H1 (cell line): ENCODE data around the gene PLEKHH3. TPM values are rescaled to one million over a fixed set of nuclear protein-coding genes. Genes with fewer than 3 reads are reported as not detected.
"Not testable (repeated sequence)": the region's sequence is repeated elsewhere in the genome, so short reads cannot be mapped to it uniquely, and the experiment has no call there.

ENCODE experiments used
- CTCF ChIA-PET: fragments of 300-600 bp; sonication (Branson Sonifier 250); formaldehyde crosslinking; loops from one replicate; lab custom pipeline; 2021; ENCODE audit not compliant: partially characterized antibody; lab: Charles Lee
- POLR2A ChIA-PET: fragments of 300-600 bp; sonication (Branson Sonifier 250); formaldehyde crosslinking; loops from one replicate; lab custom pipeline; 2021; ENCODE audit warnings: inconsistent platforms; ENCODE audit not compliant: partially characterized antibody; lab: Charles Lee
- DNase-seq, 2 experiments: peaks; one replicate each; pipeline versions ENCODE4 v3.0.0 to v3.0.0-alpha.2; 2010 to 2022; ENCODE audit warnings: low spot score in 2 of 2, low read depth in 1 of 2, mixed read lengths in 1 of 2
- FAIRE-seq: peaks from 2 replicates; lab custom pipeline; 2011; peaks lifted over from hg19 to GRCh38; lab: Jason Lieb, UNC
- H2AFZ ChIP-seq: 2 replicates; pipeline ENCODE4 v1.8.1; 2012; ENCODE audit warnings: low read length, inconsistent platforms
- H2AK5ac ChIP-seq: 2 replicates; pipeline ENCODE4 v1.6.1; 2013; ENCODE audit warnings: low read depth, low read length
- H2BK120ac ChIP-seq: replicated peaks from 2 replicates; pipeline ENCODE3; 2013; ENCODE audit warnings: low read depth, low read length, inconsistent platforms
- H2BK12ac ChIP-seq: 2 replicates; pipeline ENCODE4 v1.6.1; 2013; ENCODE audit warnings: low read depth, low read length
- H2BK15ac ChIP-seq: 2 replicates; pipeline ENCODE4 v1.6.1; 2013; ENCODE audit warnings: low read length
- H2BK20ac ChIP-seq: 2 replicates; pipeline ENCODE4 v1.6.1; 2013; ENCODE audit warnings: low read length
- H2BK5ac ChIP-seq: 2 replicates; pipeline ENCODE4 v1.6.1; 2013; ENCODE audit warnings: low read depth, low read length
- H3K14ac ChIP-seq: 2 replicates; pipeline ENCODE4 v1.6.1; 2013; ENCODE audit warnings: inconsistent platforms; ENCODE audit not compliant: insufficient read length
- H3K18ac ChIP-seq: 2 replicates; pipeline ENCODE4 v1.6.1; 2013; ENCODE audit warnings: low read length; ENCODE audit errors: extremely low read depth
- H3K23ac ChIP-seq: 2 replicates; pipeline ENCODE4 v1.6.1; 2013; ENCODE audit warnings: inconsistent platforms; ENCODE audit not compliant: insufficient read length
- H3K23me2 ChIP-seq: 2 replicates; pipeline ENCODE4 v1.6.1; 2013; ENCODE audit warnings: low read depth, low read length
- H3K27ac ChIP-seq: 2 replicates; pipeline ENCODE4 v1.6.1; 2011; ENCODE audit warnings: low read depth, low read length, inconsistent platforms
- H3K27me3 ChIP-seq, 4 experiments: replicated peaks in 1 of 4; 1 replicate in 1 of 4; 2 replicates in 3 of 4; pipeline versions ENCODE4 v1.6.1 to v1.8.1; 2011 to 2013; ENCODE audit warnings: low read length in 3 of 4, mild to moderate bottlenecking in 3 of 4, inconsistent platforms in 2 of 4, mixed read lengths in 2 of 4, moderate library complexity in 1 of 4; ENCODE audit not compliant: control insufficient read depth in 3 of 4, insufficient read depth in 3 of 4; ENCODE audit errors: extremely low read depth in 1 of 4
- H3K36me3 ChIP-seq, 4 experiments: 2 replicates each; pipeline versions ENCODE4 v1.6.1 to v1.8.1; 2011 to 2013; ENCODE audit warnings: mild to moderate bottlenecking in 4 of 4, low read length in 3 of 4, moderate library complexity in 2 of 4, control low read depth in 1 of 4, inconsistent platforms in 1 of 4; ENCODE audit not compliant: insufficient read depth in 4 of 4, control insufficient read depth in 2 of 4
- H3K4ac ChIP-seq: replicated peaks from 2 replicates; pipeline ENCODE3; 2013; ENCODE audit warnings: low read length, low read depth, mixed read lengths, inconsistent platforms; ENCODE audit not compliant: insufficient read length
- H3K4me1 ChIP-seq, 4 experiments: replicated peaks in 1 of 4; 1 replicate in 1 of 4; 2 replicates in 3 of 4; pipeline versions ENCODE4 v1.6.1 to v1.8.1; 2011 to 2013; ENCODE audit warnings: low read length in 3 of 4, inconsistent platforms in 2 of 4, mixed read lengths in 1 of 4; ENCODE audit not compliant: insufficient read depth in 4 of 4, control insufficient read depth in 3 of 4
- H3K4me2 ChIP-seq, 2 experiments: 2 replicates each; pipeline versions ENCODE4 v1.6.1 to v1.8.1; 2011 to 2013; ENCODE audit warnings: low read depth in 2 of 2, low read length in 2 of 2, control low read depth in 1 of 2, inconsistent platforms in 1 of 2, mild to moderate bottlenecking in 1 of 2; ENCODE audit not compliant: insufficient read depth in 1 of 2
- H3K4me3 ChIP-seq, 4 experiments: fragments of 200-600, 300-600 bp in 1 of 4; sonication (generic), shearing (Covaris generic), sonication (Bioruptor Twin) in 1 of 4; 2 replicates each; pipeline versions ENCODE4 v1.5.1 to v1.8.1; 2011 to 2016; ENCODE audit warnings: low read length in 4 of 4, low read depth in 3 of 4, control low read depth in 2 of 4, inconsistent platforms in 2 of 4, mild to moderate bottlenecking in 2 of 4, mixed read lengths in 1 of 4, moderate library complexity in 1 of 4; ENCODE audit not compliant: insufficient read depth in 2 of 4; ENCODE audit errors: extremely low read depth in 1 of 4
- H3K56ac ChIP-seq: replicated peaks from 2 replicates; pipeline ENCODE3; 2013; ENCODE audit warnings: low read depth, mild to moderate bottlenecking, mixed read lengths, low read length, inconsistent platforms; ENCODE audit not compliant: insufficient read length
- H3K79me1 ChIP-seq: 2 replicates; pipeline ENCODE4 v1.6.1; 2013; ENCODE audit warnings: low read depth, low read length, control low read depth
- H3K79me2 ChIP-seq, 2 experiments: 2 replicates each; pipeline versions ENCODE4 v1.6.1 to v1.8.1; 2012 to 2013; ENCODE audit warnings: low read length in 2 of 2, mild to moderate bottlenecking in 2 of 2, inconsistent platforms in 1 of 2; ENCODE audit not compliant: insufficient read depth in 2 of 2, control insufficient read depth in 1 of 2
- H3K9ac ChIP-seq, 4 experiments: replicated peaks in 1 of 4; 1 replicate in 1 of 4; 2 replicates in 3 of 4; pipeline versions ENCODE4 v1.6.1 to v1.8.1; 2011 to 2013; ENCODE audit warnings: low read depth in 3 of 4, low read length in 3 of 4, control low read depth in 2 of 4, mild to moderate bottlenecking in 2 of 4, moderate library complexity in 2 of 4, inconsistent platforms in 1 of 4; ENCODE audit errors: extremely low read depth in 1 of 4
- H3K9me3 ChIP-seq, 2 experiments: 2 replicates each; pipeline versions ENCODE4 v1.6.1 to v1.8.1; 2012 to 2013; ENCODE audit warnings: mild to moderate bottlenecking in 2 of 2, moderate library complexity in 2 of 2, control low read depth in 1 of 2, inconsistent platforms in 1 of 2, low read depth in 1 of 2, low read length in 1 of 2, mixed read lengths in 1 of 2; ENCODE audit not compliant: insufficient read depth in 2 of 2
- H4K20me1 ChIP-seq, 2 experiments: replicated peaks in 1 of 2; 2 replicates each; pipeline versions ENCODE3 to v1.8.1; 2011 to 2013; ENCODE audit warnings: inconsistent platforms in 2 of 2, low read length in 2 of 2, mild to moderate bottlenecking in 1 of 2; ENCODE audit not compliant: insufficient read depth in 2 of 2, control insufficient read depth in 1 of 2
- H4K5ac ChIP-seq: 2 replicates; pipeline ENCODE4 v1.6.1; 2013; ENCODE audit warnings: low read length, low read depth, mixed read lengths, inconsistent platforms; ENCODE audit not compliant: insufficient read length
- H4K8ac ChIP-seq: 2 replicates; pipeline ENCODE4 v1.8.0; 2013; ENCODE audit warnings: mild to moderate bottlenecking, moderate library complexity, low read length, inconsistent platforms; ENCODE audit not compliant: insufficient read depth; ENCODE audit errors: extremely low read depth
- H4K91ac ChIP-seq: replicated peaks from 2 replicates; pipeline ENCODE3; 2013; ENCODE audit warnings: low read length, mixed read lengths, inconsistent platforms; ENCODE audit not compliant: insufficient read length
- WGBS, 2 experiments: shearing (Covaris generic) in 1 of 2; methylation state at CpG; one replicate each; pipeline versions ENCODE4 v1.1.6 to v1.1.7; 2013 to 2015; ENCODE audit warnings: low lambda C conversion rate in 2 of 2, mixed read lengths in 2 of 2, inconsistent platforms in 1 of 2, low coverage in 1 of 2, missing lambda C conversion rate in 1 of 2; ENCODE audit not compliant: insufficient replicate concordance in 2 of 2, insufficient coverage in 1 of 2, insufficient read length in 1 of 2; ENCODE audit errors: extremely low coverage in 1 of 2, missing lambda C conversion rate in 1 of 2; 5-methylcytosine and 5-hydroxymethylcytosine counted together
- polyA plus RNA-seq, 7 experiments: library from polyadenylated mRNA; depleted of rRNA in 3 of 7; stranded (reverse) in 5 of 7; unstranded in 2 of 7; fragments of >200 nt in 5 of 7; fragments of 200-250 nt in 2 of 7; gene quantifications; 1 replicate in 5 of 7; 2 replicates in 1 of 7; 4 replicates in 1 of 7; pipeline versions ENCODE4 v1.2.1 to v1.2.3, GENCODE V29; 2011 to 2013; ENCODE audit warnings: missing spikeins in 2 of 7, mixed read lengths in 2 of 7
- total RNA-seq: library from RNA; stranded (reverse); fragmentation: NEBNext Ultra II Directional; extraction: Animal tissue kit (Norgen Biotek cat#: 25700); gene quantifications from 2 replicates; pipeline ENCODE4 v1.2.1, GENCODE V29; 2021

The PLEKHH3 gene
- total and polyA plus RNA-seq, 2 of the 8 experiments (the other 6 are each of a cell fraction or from before 2014, with no cell fraction given): 11.1 to 13.5 TPM

GRCh38 chr17:42666126-42666525 is 10.7 kb downstream of the PLEKHH3 start:
- H3K14ac ChIP-seq, DNase-seq, H2BK20ac ChIP-seq, H3K4ac ChIP-seq, H2AFZ ChIP-seq, FAIRE-seq, H4K8ac ChIP-seq, H3K9ac ChIP-seq, H3K79me2 ChIP-seq, H3K9me3 ChIP-seq, H3K23ac ChIP-seq, H3K4me3 ChIP-seq, H3K18ac ChIP-seq, H3K79me1 ChIP-seq, H2AK5ac ChIP-seq, H3K56ac ChIP-seq, H3K27me3 ChIP-seq, H4K5ac ChIP-seq, H3K27ac ChIP-seq, H3K4me2 ChIP-seq, H2BK120ac ChIP-seq, H2BK5ac ChIP-seq, H4K91ac ChIP-seq, H2BK15ac ChIP-seq, H4K20me1 ChIP-seq, H2BK12ac ChIP-seq: not testable (repeated sequence)
- 86% methylated on average over 12 of the region's 16 CpGs; no CpG with 5 or more reads in 1 of the 2 experiments for WGBS, 2 experiments
- peaks cover 8 to 38% (median 17%) of the 10 kb centered on the region in 4 experiments; a peak in 6 of 8 replicates for H3K36me3 ChIP-seq
- H3K23me2 ChIP-seq: peaks cover 10% of the 10 kb centered on the region
- POLR2A ChIA-PET: interaction anchor here (0.6 to 16.6 kb wide), 3 partner anchors 9 to 34 kb away, joined by 3 to 239 read pairs (median 3); partner anchors contain the start of genes CCR10 and PLEKHH3
- H3K4me1 ChIP-seq: peaks cover 0 to 16% (median 12%) of the 10 kb centered on the region in 4 experiments; a peak in 6 of 7 replicates
- CTCF ChIA-PET: interaction anchor here (1.0 to 7.1 kb wide), 3 partner anchors 14 to 97 kb away, joined by 3 to 56 read pairs (median 3); partner anchors contain the start of gene CCR10
